Thymus (tissue), 11 donors: ENCODE results near the gene MSANTD1. TPM values are rescaled to one million over a fixed set of nuclear protein-coding genes. Genes with fewer than 3 reads are reported as not detected.

Experiments
- DNase-seq, 9 donors: peaks; one replicate each; pipeline ENCODE4 v3.0.0-alpha.2; 2013; ENCODE audit warnings: low spot score in 9 of 9, low read depth in 6 of 9, missing footprints in 1 of 9
- H3K27ac ChIP-seq, 2 donors: one replicate each; pipeline ENCODE4 v1.5.1; 2013; ENCODE audit warnings: control low read depth in 1 of 2, low read depth in 1 of 2, low read length in 1 of 2, mild to moderate bottlenecking in 1 of 2, moderate library complexity in 1 of 2
- H3K27me3 ChIP-seq, 2 donors: one replicate each; pipeline ENCODE4 v1.5.1; 2013; ENCODE audit warnings: low read length in 1 of 2; ENCODE audit not compliant: control insufficient read depth in 2 of 2, insufficient read depth in 1 of 2
- H3K36me3 ChIP-seq, 2 donors: one replicate each; pipeline ENCODE4 v1.5.1; 2013; ENCODE audit warnings: low read length in 1 of 2, mild to moderate bottlenecking in 1 of 2, moderate library complexity in 1 of 2; ENCODE audit not compliant: control insufficient read depth in 2 of 2, insufficient read depth in 2 of 2
- H3K4me1 ChIP-seq, 2 donors: one replicate each; pipeline ENCODE4 v1.5.1; 2013; ENCODE audit warnings: low read length in 2 of 2; ENCODE audit not compliant: control insufficient read depth in 2 of 2, insufficient read depth in 2 of 2
- H3K4me3 ChIP-seq, 2 donors: one replicate each; pipeline ENCODE4 v1.5.1; 2013; ENCODE audit warnings: low read length in 2 of 2, control low read depth in 1 of 2, mild to moderate bottlenecking in 1 of 2
- H3K9me3 ChIP-seq, 2 donors: one replicate each; pipeline ENCODE4 v1.5.1; 2013; ENCODE audit warnings: low read length in 1 of 2, mild to moderate bottlenecking in 1 of 2; ENCODE audit not compliant: control insufficient read depth in 2 of 2, insufficient read depth in 1 of 2
- WGBS: extraction: QIAGEN DNeasy Blood & Tissue Kit; methylation state at CpG from one replicate; pipeline ENCODE4 v1.1.7; 2013; 5-methylcytosine and 5-hydroxymethylcytosine counted together
- polyA plus RNA-seq: library from polyadenylated mRNA; stranded (reverse); fragments of 200-250 nt; gene quantifications from one replicate; pipeline ENCODE4 v1.2.3, GENCODE V29; 2013
- total RNA-seq: library from RNA; stranded (reverse); fragments of 120-200 nt; gene quantifications from one replicate; pipeline ENCODE4 v1.2.4, GENCODE V29; 2013
- donor health status: healthy.

The MSANTD1 gene
- total and polyA plus RNA-seq, 2 donors: 0.33 to 1.0 TPM

DNA sequence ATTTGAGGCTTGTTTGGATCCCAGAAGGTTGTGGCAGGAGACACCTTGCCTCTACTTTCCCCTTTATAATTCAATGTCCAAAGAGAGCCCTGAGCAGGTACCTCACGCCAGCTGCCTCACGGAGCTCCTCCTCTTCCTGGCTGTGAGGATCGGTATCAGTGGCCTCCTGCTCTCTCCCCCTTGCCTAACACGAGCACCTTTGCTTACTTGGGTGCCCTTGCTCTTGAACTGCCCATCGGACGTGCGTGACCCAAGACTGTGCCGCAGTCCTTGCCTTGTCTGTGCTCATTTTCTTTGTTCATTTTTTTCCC is 27.8 kb upstream of the MSANTD1 start:
- no peak for DNase-seq

DNA sequence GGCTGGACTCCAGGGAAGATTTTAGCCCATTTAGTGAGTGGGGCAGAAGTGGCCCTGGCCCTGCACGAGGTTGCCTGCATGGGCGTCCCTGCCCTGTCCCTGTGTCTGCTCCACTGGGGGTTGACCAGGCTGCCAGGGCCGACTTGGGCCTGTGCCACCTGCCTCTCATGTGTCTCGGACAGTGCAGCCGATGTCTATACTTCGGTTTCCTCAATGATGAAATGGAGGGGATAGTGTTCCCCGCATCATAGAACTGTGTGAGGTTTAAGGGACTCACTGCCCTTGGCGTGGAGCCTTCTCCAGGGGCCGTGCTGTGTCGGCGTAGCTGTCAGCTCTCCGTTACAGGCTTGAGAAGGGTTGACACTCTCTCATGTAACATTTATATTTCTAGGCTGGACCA is 27.0 kb upstream of the MSANTD1 start:
- Histone ChIP-seq H3K27me3 (no peaks in the 10 kb centered on the region), H3K9me3 (no peaks in the 10 kb centered on the region), H3K27ac (no peak overlapping the region), H3K4me3 (no peak overlapping the region), H3K4me1 (no peaks in the 10 kb centered on the region), H3K36me3 (peaks cover 86 to 90% of the 10 kb centered on the region in 2 donors)
- WGBS: 98% methylated on average over 12 of the region's 12 CpGs
- DNase-seq: no peak

More for the DNA sequence above, 27.8 kb upstream of the MSANTD1 start:
- Histone ChIP-seq H3K36me3 (peaks cover 83 to 86% of the 10 kb centered on the region in 2 donors), H3K4me1 (no peaks in the 10 kb centered on the region), H3K4me3 (no peak overlapping the region), H3K27me3 (no peaks in the 10 kb centered on the region), H3K9me3 (no peaks in the 10 kb centered on the region), H3K27ac (no peak overlapping the region)
- WGBS: 97% methylated on average over 8 of the region's 8 CpGs

DNA sequence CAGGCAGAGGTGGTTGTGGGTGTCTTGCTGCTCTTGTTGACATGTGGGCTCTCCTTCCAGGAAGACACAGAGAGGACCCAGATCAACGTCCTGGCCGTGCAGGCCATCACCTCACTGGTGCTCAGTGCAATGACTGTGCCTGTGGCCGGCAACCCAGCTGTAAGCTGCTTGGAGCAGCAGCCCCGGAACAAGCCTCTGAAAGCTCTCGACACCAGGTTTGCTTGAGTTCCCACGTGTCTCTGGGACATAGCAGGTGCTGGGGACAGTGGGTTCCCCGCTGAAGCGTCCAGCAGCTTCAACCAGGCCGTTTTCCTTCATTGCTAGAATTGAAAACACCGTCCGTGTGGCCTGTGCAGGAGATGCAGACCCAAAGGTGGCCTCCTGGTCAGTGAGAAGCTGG is 25.6 kb upstream of the MSANTD1 start:
- Histone ChIP-seq H3K36me3 (peaks cover 81 to 84% of the 10 kb centered on the region in 2 donors), H3K27ac (no peak overlapping the region), H3K4me3 (no peak overlapping the region), H3K27me3 (no peaks in the 10 kb centered on the region), H3K4me1 (no peaks in the 10 kb centered on the region), H3K9me3 (no peaks in the 10 kb centered on the region)
- 98% methylated on average over 11 of the region's 11 CpGs for WGBS
- no peak for DNase-seq

DNA sequence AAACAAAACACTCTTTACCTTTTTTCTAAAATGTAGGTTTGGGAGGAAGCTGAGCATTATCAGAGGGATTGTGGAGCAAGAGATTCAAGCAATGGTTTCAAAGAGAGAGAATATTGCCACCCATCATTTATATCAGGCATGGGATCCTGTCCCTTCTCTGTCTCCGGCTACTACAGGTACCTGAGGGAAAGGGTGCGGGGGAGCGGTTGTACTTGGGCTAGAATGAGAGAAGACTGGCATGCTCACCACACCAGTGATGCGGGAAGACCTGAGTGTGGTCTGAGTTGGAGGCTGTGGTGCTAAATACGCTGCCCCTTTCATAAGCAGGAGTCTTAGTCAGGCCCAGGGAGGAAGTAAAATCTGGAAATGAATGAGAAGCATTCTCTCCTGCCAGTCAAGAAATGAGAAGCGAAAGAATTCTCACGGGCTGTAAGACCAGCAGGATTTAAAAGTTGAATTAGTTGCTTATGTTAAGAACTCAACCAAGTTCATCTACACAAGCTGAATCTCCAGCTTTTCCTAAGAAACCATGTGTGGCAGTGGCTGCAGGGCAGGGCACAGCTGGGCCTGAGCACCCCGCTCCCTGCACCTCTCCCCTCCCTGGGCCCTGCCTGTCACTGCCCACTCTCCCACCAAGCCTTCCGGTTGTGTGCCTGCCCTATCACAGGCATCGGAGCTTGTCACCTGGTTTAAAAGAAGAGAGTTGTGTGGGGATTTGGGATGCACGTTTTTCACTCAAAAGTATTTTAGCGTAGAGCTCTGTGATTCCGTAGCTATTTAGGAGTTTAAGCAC is 24.8 kb upstream of the MSANTD1 start:
- peaks cover 82 to 84% of the 10 kb centered on the region in 2 donors for H3K36me3 ChIP-seq
- H3K27me3 ChIP-seq: no peaks in the 10 kb centered on the region
- H3K4me1 ChIP-seq: no peaks in the 10 kb centered on the region
- WGBS: 97% methylated on average over 13 of the region's 13 CpGs
- H3K27ac ChIP-seq: peak overlapping the region in 1 of 2 donors; percentile 31
- H3K9me3 ChIP-seq: peaks cover 0 to 2% of the 10 kb centered on the region in 2 donors
- no peak overlapping the region for H3K4me3 ChIP-seq
- DNase-seq: no peak

DNA sequence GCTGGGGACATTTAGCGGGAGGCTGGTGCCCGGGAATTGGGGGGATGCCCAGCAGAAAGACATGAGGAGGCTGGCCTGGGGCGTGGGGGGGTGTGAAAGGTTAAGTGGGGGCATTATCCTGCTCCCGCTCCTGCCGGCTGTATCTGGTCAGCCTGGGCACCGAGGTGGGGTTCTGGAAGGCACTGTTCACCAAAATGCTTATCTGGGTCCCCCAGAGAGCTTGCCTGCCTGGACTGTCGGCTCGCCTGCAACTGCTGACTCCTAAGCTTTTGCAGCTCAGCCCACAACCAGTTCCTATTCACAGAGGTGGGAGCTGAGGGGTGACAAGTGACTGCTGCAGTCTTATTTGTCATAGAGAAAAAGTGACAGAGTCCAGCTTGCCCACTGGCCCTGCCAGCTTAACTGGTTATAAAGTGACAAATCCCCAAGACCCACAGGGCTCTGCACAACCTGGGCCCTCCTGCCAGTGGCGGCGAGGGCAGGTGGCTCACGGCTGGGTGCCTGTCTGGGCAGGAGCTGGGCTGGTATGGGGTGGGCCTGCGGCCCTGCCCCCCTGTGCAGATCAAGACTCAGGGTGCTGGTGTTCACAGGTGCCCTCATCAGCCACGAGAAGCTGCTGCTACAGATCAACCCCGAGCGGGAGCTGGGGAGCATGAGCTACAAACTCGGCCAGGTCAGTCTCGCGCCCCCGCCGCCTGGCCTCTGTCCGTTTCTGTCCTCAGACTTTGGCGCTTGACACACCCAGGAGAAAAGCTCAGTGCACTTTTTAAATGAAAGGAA is 23.7 kb upstream of the MSANTD1 start:
- H3K27me3 ChIP-seq: no peaks in the 10 kb centered on the region
- H3K4me1 ChIP-seq: no peaks in the 10 kb centered on the region
- 96% methylated on average over 22 of the region's 22 CpGs for WGBS
- H3K36me3 ChIP-seq: peaks cover 82 to 86% of the 10 kb centered on the region in 2 donors
- H3K27ac ChIP-seq: no peak overlapping the region
- DNase-seq: no peak
- H3K9me3 ChIP-seq: peaks cover 0 to 2% of the 10 kb centered on the region in 2 donors
- H3K4me3 ChIP-seq: no peak overlapping the region

DNA sequence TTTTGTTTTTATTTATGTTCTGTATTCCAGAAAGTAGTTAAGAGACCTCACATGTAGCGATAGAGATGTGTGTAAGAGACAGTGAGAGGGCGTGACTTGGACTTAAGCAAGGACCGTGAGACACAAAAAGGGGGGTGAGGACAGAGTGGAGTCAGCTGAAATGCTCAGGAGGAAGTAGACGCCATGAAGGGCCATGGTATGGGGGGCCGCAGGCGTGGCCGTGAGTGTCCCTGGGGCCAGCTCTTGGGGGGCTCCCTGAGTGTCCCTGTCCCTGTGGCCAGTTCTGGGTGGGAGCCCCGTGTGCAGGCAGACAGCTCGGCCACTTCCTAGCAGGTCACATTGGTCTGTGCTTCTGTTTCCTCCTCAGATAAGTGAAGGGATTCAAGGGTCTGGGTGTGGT is 23.0 kb upstream of the MSANTD1 start:
- no peak for DNase-seq
- H3K4me1 ChIP-seq: no peaks in the 10 kb centered on the region
- peak overlapping the region in 1 of 2 donors; percentile 24 for H3K27ac ChIP-seq
- no peak overlapping the region for H3K4me3 ChIP-seq
- 92% methylated on average over 9 of the region's 9 CpGs for WGBS
- peaks cover 0 to 2% of the 10 kb centered on the region in 2 donors for H3K9me3 ChIP-seq
- H3K27me3 ChIP-seq: no peaks in the 10 kb centered on the region
- peaks cover 82 to 86% of the 10 kb centered on the region in 2 donors for H3K36me3 ChIP-seq

DNA sequence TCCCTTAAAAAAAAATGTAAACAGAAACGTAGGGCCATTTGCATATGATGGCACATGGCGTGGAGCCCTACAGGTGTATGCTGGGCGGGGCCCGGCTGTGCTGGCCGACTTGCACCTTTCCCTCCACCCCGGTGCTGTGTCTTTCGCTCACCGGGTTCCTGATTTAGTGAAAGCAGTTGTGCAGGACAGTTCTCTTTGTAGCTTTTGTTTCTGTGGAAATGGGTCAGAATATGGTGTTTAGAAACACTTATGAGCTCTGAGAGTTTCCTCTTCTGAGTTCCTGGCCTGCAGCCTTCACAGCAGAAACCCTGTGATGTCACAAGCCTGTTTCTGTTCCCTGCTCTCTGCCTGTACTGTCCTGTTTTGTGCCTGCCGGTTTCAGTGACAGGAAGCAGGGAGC is 22.5 kb upstream of the MSANTD1 start:
- peaks cover 0 to 2% of the 10 kb centered on the region in 2 donors for H3K9me3 ChIP-seq
- no peaks in the 10 kb centered on the region for H3K4me1 ChIP-seq
- DNase-seq: peak in 1 of 9 donors; percentile 17
- no peaks in the 10 kb centered on the region for H3K27me3 ChIP-seq
- no peak overlapping the region for H3K4me3 ChIP-seq
- peaks cover 82 to 86% of the 10 kb centered on the region in 2 donors for H3K36me3 ChIP-seq
- H3K27ac ChIP-seq: peak overlapping the region in 1 of 2 donors; percentile 24
- WGBS: 90% methylated on average over 9 of the region's 9 CpGs

DNA sequence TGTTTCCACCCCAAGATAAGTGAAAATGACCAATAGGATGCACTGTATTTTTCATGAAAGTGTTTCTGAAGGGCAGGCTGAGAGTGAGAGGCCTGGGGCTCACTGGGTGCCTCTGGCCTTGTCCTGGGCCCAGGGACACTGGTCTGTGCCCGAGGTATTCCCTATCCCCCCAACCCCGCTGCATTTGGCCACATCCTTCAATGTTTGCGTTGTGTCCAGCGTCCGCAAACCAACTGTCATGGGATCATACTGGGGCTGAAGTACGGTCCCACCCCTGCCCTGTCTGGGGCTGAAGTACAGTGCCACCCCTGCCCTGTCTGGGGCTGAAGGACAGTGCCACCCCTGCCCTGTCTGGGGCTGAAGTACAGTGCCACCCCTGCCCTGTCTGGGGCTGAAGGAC is 22.0 kb upstream of the MSANTD1 start:
- Histone ChIP-seq H3K4me3 (no peak overlapping the region), H3K36me3 (peaks cover 82% of the 10 kb centered on the region in 2 donors), H3K27ac (no peak overlapping the region), H3K27me3 (no peaks in the 10 kb centered on the region), H3K4me1 (no peaks in the 10 kb centered on the region), H3K9me3 (peaks cover 0 to 2% of the 10 kb centered on the region in 2 donors)
- WGBS: 97% methylated on average over 6 of the region's 6 CpGs
- DNase-seq: no peak
